CD4-positive, alpha-beta T cell (primary cell): Measurements from ENCODE around the gene MARCHF6. TPM values are rescaled to one million over a fixed set of nuclear protein-coding genes. Genes with fewer than 3 reads are reported as not detected.

ENCODE experiments used
- ATAC-seq: fragments of 200-7000 bp; cut with Tn5 transposase; one replicate; pipeline ENCODE4 v1.10.0; 2022; ENCODE audit warnings: mild to moderate bottlenecking; ENCODE audit not compliant: poor library complexity
- CTCF ChIA-PET: fragments of 350-600 bp; sonication (Branson Sonifier 250); formaldehyde crosslinking; loops from one replicate; lab custom pipeline; 2021; ENCODE audit warnings: antibody characterized with exemption, inconsistent platforms; lab: Charles Lee
- POLR2A ChIA-PET: fragments of 350-600 bp; sonication (Branson Sonifier 250); formaldehyde crosslinking; loops from one replicate; lab custom pipeline; 2021; ENCODE audit warnings: antibody characterized with exemption, inconsistent platforms; lab: Charles Lee
- DNase-seq, 14 experiments: peaks; one replicate each; pipeline ENCODE4 v3.0.0-alpha.2; 2013 to 2020; ENCODE audit warnings: mixed read lengths in 2 of 14
- H3K27ac ChIP-seq, 2 donors: one replicate each; pipeline versions ENCODE4 v1.5.1 to v1.7.0; 2013; ENCODE audit warnings: low read length in 2 of 2, low read depth in 1 of 2, mild to moderate bottlenecking in 1 of 2
- H3K27me3 ChIP-seq, 2 experiments: 1 replicate in 1 of 2; 2 replicates in 1 of 2; pipeline versions ENCODE4 v1.6.1 to v1.7.0; 2013; ENCODE audit warnings: low read length in 2 of 2, control low read depth in 1 of 2, mild to moderate bottlenecking in 1 of 2, moderate library complexity in 1 of 2; ENCODE audit not compliant: insufficient read depth in 2 of 2, control insufficient read depth in 1 of 2
- H3K36me3 ChIP-seq: one replicate; pipeline ENCODE4 v1.6.1; 2013; ENCODE audit warnings: low read length, control low read depth; ENCODE audit not compliant: insufficient read depth
- H3K4me1 ChIP-seq: one replicate; pipeline ENCODE4 v1.6.1; 2013; ENCODE audit warnings: low read length, control low read depth; ENCODE audit not compliant: insufficient read depth
- H3K4me3 ChIP-seq: one replicate; pipeline ENCODE4 v1.5.1; 2013; ENCODE audit warnings: mild to moderate bottlenecking, low read length, moderate library complexity
- H3K9me3 ChIP-seq, 2 experiments: 1 replicate in 1 of 2; 2 replicates in 1 of 2; pipeline versions ENCODE4 v1.6.1 to v1.7.0; 2013; ENCODE audit warnings: low read length in 2 of 2, mild to moderate bottlenecking in 2 of 2, control low read depth in 1 of 2, moderate library complexity in 1 of 2; ENCODE audit not compliant: control insufficient read depth in 1 of 2, insufficient read depth in 1 of 2
- H3K27ac Mint-ChIP-seq: one replicate; pipeline ENCODE4 v1.8.0; 2020; ENCODE audit warnings: mixed read lengths
- H3K27me3 Mint-ChIP-seq: one replicate; pipeline ENCODE4 v1.8.0; 2021; ENCODE audit warnings: mixed read lengths
- H3K36me3 Mint-ChIP-seq: one replicate; pipeline ENCODE4 v1.8.0; 2021; ENCODE audit warnings: low read depth, mixed read lengths
- H3K4me1 Mint-ChIP-seq: one replicate; pipeline ENCODE4 v1.8.0; 2021; ENCODE audit warnings: low read depth, mixed read lengths
- H3K4me3 Mint-ChIP-seq: one replicate; pipeline ENCODE4 v1.8.0; 2020; ENCODE audit warnings: mild to moderate bottlenecking, mixed read lengths
- H3K9me3 Mint-ChIP-seq: one replicate; pipeline ENCODE4 v1.8.0; 2020; ENCODE audit warnings: mixed read lengths
- CTCF ChIP-seq: fragments of 200-600 bp; IDR thresholded peaks from one replicate; pipeline ENCODE4 v1.8.0; 2022; ENCODE audit warnings: antibody characterized with exemption, mild to moderate bottlenecking
- intact Hi-C, 2 experiments: fragments of 100-400 bp; cut with DNase I in 1 of 2; cut with micrococcal nuclease in 1 of 2; formaldehyde crosslinking; loops; one replicate each; pipeline versions ENCODE4 v1.15.1 to v1.9.0; 2023 to 2025; cut with DNase I, micrococcal nuclease
- total RNA-seq, 174 experiments: library from RNA in 2 of 174; stranded (reverse) in 2 of 174; gene quantifications; one replicate each; pipeline ENCODE4 v1.2.3 and lab custom pipeline; 2021 to 2026

MARCHF6 gene
- total RNA-seq, 2 experiments from 2014 or later: 176 to 182 TPM

- DNase-seq (peak in 4 of 14 experiments; percentile 5 to 31 (median 18)), ATAC-seq (peak; percentile 21)
- no peak overlapping the region for H3K27ac Mint-ChIP-seq
- ChIA-PET POLR2A (interaction anchor here (1.5 kb wide), 1 partner anchor 20 kb away, joined by 5 read pairs; the partner anchor contains the start of gene MARCHF6), CTCF (no interaction called here)
- peak overlapping the region; percentile 50 for H3K4me3 ChIP-seq
- H3K27ac ChIP-seq: no peak overlapping the region
- TF ChIP-seq CTCF: no peak
- peaks cover 56% of the 10 kb centered on the region for H3K27me3 Mint-ChIP-seq
- no peaks in the 10 kb centered on the region for H3K36me3 Mint-ChIP-seq
- no peaks in the 10 kb centered on the region for H3K9me3 Mint-ChIP-seq
- no peaks in the 10 kb centered on the region for H3K36me3 ChIP-seq
- peak overlapping the region; percentile 75 for H3K4me3 Mint-ChIP-seq
- intact Hi-C loops: no loop called here
- H3K4me1 ChIP-seq: peaks cover 13% of the 10 kb centered on the region
- H3K27me3 ChIP-seq: peaks cover 29 to 34% of the 10 kb centered on the region in 2 experiments
- peaks cover 0 to 7% of the 10 kb centered on the region in 2 experiments for H3K9me3 ChIP-seq
- peaks cover 4% of the 10 kb centered on the region for H3K4me1 Mint-ChIP-seq
Measured at GRCh38 chr5:10333154-10334006, 20.1 kb upstream of the MARCHF6 start.

DNA sequence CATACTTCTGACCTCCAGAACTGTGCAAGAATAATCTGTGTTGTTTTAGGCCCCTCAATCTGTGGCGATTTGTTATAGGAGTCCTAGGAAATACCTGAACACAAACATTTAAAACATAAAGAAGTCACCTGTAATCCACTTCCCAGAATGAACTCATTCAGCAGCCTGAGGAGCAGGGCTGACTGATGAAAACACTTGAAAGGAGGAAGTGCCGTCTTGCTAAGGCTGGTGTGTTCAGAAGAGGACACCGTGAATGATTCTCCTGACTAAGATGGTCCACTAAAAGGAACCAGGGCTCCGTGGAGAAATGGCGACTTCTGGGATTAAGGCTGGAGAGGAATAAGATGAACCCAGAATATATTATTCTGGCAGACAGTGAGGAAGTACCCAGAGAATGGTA is 18.7 kb upstream of the MARCHF6 start:
- Mint-ChIP-seq H3K36me3 (no peaks in the 10 kb centered on the region), H3K27me3 (peaks cover 53% of the 10 kb centered on the region), H3K27ac (no peak overlapping the region), H3K9me3 (no peaks in the 10 kb centered on the region), H3K4me1 (peaks cover 4% of the 10 kb centered on the region), H3K4me3 (no peak overlapping the region)
- TF ChIP-seq CTCF: no peak
- Histone ChIP-seq H3K9me3 (peaks cover 0 to 7% of the 10 kb centered on the region in 2 experiments), H3K36me3 (no peaks in the 10 kb centered on the region), H3K4me1 (peaks cover 13% of the 10 kb centered on the region), H3K27ac (no peak overlapping the region), H3K4me3 (no peak overlapping the region), H3K27me3 (peaks cover 29 to 34% of the 10 kb centered on the region in 2 experiments)
- intact Hi-C loops: no loop called here
- ATAC-seq: no peak
- ChIA-PET CTCF (no interaction called here), POLR2A (no interaction called here)
- no peak for DNase-seq

DNA sequence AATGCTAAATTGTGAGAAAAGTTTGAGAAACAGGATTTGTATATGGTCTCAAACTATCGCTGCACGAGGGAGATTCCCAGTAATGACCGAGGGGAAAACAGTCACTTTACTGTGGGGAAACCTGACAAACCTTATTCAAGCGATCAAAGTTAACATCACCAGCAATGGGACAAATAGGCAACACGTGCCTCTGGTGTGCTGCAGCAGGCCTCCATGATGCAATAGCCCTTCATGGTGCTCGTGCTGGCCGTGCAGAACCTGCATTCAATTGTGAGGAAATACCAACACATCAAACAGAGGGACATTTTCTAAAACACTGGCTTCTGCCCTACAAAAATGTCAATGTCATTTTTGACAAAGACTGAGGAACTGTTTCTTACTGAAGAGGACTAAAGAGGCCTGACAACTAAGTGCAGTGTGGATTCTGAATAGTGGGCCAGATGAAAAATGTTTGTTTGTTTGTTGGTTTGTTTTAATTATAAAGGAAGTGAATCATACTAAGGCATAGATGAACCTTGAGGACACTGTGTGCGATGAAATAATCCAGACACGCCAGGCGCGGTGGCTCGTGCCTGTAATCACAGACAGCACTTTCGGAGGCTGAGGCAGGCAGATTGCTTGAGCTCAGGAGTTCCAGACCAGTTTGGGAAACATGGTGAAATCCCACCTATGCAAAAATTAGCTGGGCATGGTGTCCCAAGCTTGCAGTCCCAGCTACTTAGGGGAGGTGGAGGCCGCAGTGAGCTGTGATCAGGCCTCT is 17.6 kb upstream of the MARCHF6 start:
- ATAC-seq (no peak), DNase-seq (no peak)
- ChIA-PET POLR2A (no interaction called here), CTCF (no interaction called here)
- no peak for TF ChIP-seq CTCF
- Mint-ChIP-seq H3K9me3 (no peaks in the 10 kb centered on the region), H3K4me1 (peaks cover 4% of the 10 kb centered on the region), H3K4me3 (no peak overlapping the region), H3K36me3 (no peaks in the 10 kb centered on the region), H3K27ac (no peak overlapping the region), H3K27me3 (peaks cover 48% of the 10 kb centered on the region)
- Histone ChIP-seq H3K27me3 (peaks cover 29 to 34% of the 10 kb centered on the region in 2 experiments), H3K36me3 (no peaks in the 10 kb centered on the region), H3K4me1 (peaks cover 13% of the 10 kb centered on the region), H3K27ac (no peak overlapping the region), H3K4me3 (no peak overlapping the region), H3K9me3 (peaks cover 0 to 7% of the 10 kb centered on the region in 2 experiments)
- intact Hi-C loops: no loop called here
